HG03558 (cell line): Measurements from ENCODE around the gene ARHGEF37.
A peak's percentile ranks its signal among the peaks of the same experiment; 100 is the strongest.
"Not testable (repeated sequence)": the region's sequence is repeated elsewhere in the genome, so short reads cannot be mapped to it uniquely, and the experiment has no call there.

ENCODE experiments used
- ATAC-seq: cut with Tn5 transposase; IDR thresholded peaks from one replicate; pipeline ENCODE4 v1.9.1; 2021; ENCODE audit warnings: moderate number of reproducible peaks; ENCODE audit not compliant: unreplicated experiment; ENCODE audit errors: extremely low read depth

Gene ARHGEF37

GRCh38 chr5:149581192-149581861, at the start of gene ARHGEF37:
Gene ARHGEF37, plus strand, starts transcription at chr5:149581498. Its CDS starts 16,272 bp downstream, at chr5:149597770.
- ATAC-seq = no peak

- ATAC-seq = no peak
Measured at GRCh38 chr5:149532413-149532812, 48.9 kb upstream of the ARHGEF37 start.

- ATAC-seq = not testable (repeated sequence)
Measured at GRCh38 chr5:149535787-149536186, 45.5 kb upstream of the ARHGEF37 start.

- ATAC-seq = no peak
Measured at GRCh38 chr5:149537374-149537975, 43.8 kb upstream of the ARHGEF37 start.

- ATAC-seq = no peak
Measured at GRCh38 chr5:149540089-149540488, 41.2 kb upstream of the ARHGEF37 start.

- no peak for ATAC-seq
Measured at GRCh38 chr5:149541893-149542292, 39.4 kb upstream of the ARHGEF37 start.

- ATAC-seq = no peak
Measured at GRCh38 chr5:149543361-149544027, 37.8 kb upstream of the ARHGEF37 start.

GRCh38 chr5:149544028-149544420, 37.3 kb upstream of the ARHGEF37 start:
- ATAC-seq = no peak

- no peak for ATAC-seq
Measured at GRCh38 chr5:149545327-149545726, 36.0 kb upstream of the ARHGEF37 start.

- no peak for ATAC-seq
Measured at GRCh38 chr5:149546974-149547373, 34.3 kb upstream of the ARHGEF37 start.

GRCh38 chr5:149549461-149550267, 31.6 kb upstream of the ARHGEF37 start:
- no peak for ATAC-seq

- no peak for ATAC-seq
Measured at GRCh38 chr5:149550268-149550583, 31.1 kb upstream of the ARHGEF37 start.

GRCh38 chr5:149550594-149551226, 30.6 kb upstream of the ARHGEF37 start:
- ATAC-seq = no peak

GRCh38 chr5:149551227-149552037, 29.9 kb upstream of the ARHGEF37 start, which contains the start of gene CSNK1A1:
Gene CSNK1A1, minus strand, starts transcription at chr5:149551439. Its CDS starts 475 bp downstream, at chr5:149550964.
- peak; percentile 76 for ATAC-seq

GRCh38 chr5:149552038-149552494, 29.2 kb upstream of the ARHGEF37 start:
- no peak for ATAC-seq

GRCh38 chr5:149552553-149553160, 28.6 kb upstream of the ARHGEF37 start:
- ATAC-seq = no peak

GRCh38 chr5:149559706-149560105, 21.6 kb upstream of the ARHGEF37 start:
- no peak for ATAC-seq

- ATAC-seq = no peak
Measured at GRCh38 chr5:149561848-149562247, 19.4 kb upstream of the ARHGEF37 start.

GRCh38 chr5:149563466-149563865, 17.8 kb upstream of the ARHGEF37 start:
- ATAC-seq = no peak
